WTC11 (cell line): ENCODE measurements around the gene ARID2.

Experiments
- CREM ChIP-seq: sonication (generic); formaldehyde crosslinking; IDR thresholded peaks from 2 replicates; pipeline ENCODE4 v1.8.1; 2022; ENCODE audit warnings: mild to moderate bottlenecking, missing genetic modification reagents, moderate library complexity
- ELF4 ChIP-seq: sonication (generic); formaldehyde crosslinking; IDR thresholded peaks from 2 replicates; pipeline ENCODE4 v1.8.1; 2022; ENCODE audit warnings: low read depth, mild to moderate bottlenecking, moderate library complexity, missing genetic modification reagents
- JUN ChIP-seq: sonication (generic); formaldehyde crosslinking; IDR thresholded peaks from 2 replicates; pipeline ENCODE4 v1.8.0; 2023; ENCODE audit warnings: mild to moderate bottlenecking, missing genetic modification reagents
- NR1H2 ChIP-seq: sonication (generic); formaldehyde crosslinking; IDR thresholded peaks from 2 replicates; pipeline ENCODE4 v1.9.0; 2021; ENCODE audit warnings: mild to moderate bottlenecking, moderate library complexity, missing genetic modification reagents
- SP1 ChIP-seq: sonication (generic); formaldehyde crosslinking; conservative IDR thresholded peaks from 2 replicates; pipeline ENCODE4 v1.8.1; 2022; ENCODE audit warnings: missing genetic modification reagents
- ZNF232 ChIP-seq: sonication (generic); formaldehyde crosslinking; IDR thresholded peaks from 2 replicates; pipeline ENCODE4 v1.8.0; 2022; ENCODE audit warnings: mild to moderate bottlenecking, missing genetic modification reagents
- ZNF416 ChIP-seq: fragments of 250-450 bp; sonication (Bioruptor Pico); IDR thresholded peaks from 2 replicates; pipeline ENCODE4 v1.9.0; 2021; ENCODE audit warnings: mild to moderate bottlenecking, inconsistent platforms
- TF ChIP-seq, protein P1 (sequence below): fragments of 200-600 bp; IDR thresholded peaks from 2 replicates; pipeline ENCODE4 v1.8.0; 2022; ENCODE audit warnings: antibody characterized with exemption
- TF ChIP-seq, protein P2 (sequence below): sonication (generic); formaldehyde crosslinking; IDR thresholded peaks from 2 replicates; pipeline ENCODE4 v1.8.1; 2022; ENCODE audit warnings: missing genetic modification reagents, borderline replicate concordance

DNA sequence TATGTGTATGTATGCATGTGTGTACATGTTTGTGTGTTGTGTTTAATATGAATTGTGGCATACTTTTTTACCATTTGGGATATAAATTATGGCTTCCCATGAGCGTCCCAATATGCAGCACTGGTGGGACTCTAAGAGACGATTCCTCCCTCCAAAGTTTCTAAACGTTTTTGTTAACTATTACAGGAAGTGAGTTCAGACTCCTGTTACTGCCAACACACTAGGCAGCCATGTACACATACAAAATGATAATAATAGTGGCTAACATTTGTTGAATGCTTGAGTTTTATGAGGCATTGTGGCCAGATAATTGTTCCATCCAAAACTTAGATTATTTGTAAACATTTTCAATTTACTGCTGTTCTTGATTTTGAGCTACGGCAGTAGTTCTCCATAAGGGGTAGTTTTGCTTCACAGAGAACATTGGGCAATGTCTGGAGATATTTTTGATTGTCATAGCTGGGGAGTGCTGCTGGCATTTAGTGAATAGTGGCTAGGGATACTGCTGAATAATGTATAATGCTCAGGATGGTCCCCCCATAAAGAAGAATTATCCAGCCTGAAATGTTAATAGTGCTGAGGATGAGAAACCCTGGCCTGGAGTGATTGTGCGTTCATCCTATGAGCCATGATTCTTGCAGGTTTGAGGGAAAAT, 45.1 kb downstream of the ARID2 start:
- TF ChIP-seq, protein P1, sequence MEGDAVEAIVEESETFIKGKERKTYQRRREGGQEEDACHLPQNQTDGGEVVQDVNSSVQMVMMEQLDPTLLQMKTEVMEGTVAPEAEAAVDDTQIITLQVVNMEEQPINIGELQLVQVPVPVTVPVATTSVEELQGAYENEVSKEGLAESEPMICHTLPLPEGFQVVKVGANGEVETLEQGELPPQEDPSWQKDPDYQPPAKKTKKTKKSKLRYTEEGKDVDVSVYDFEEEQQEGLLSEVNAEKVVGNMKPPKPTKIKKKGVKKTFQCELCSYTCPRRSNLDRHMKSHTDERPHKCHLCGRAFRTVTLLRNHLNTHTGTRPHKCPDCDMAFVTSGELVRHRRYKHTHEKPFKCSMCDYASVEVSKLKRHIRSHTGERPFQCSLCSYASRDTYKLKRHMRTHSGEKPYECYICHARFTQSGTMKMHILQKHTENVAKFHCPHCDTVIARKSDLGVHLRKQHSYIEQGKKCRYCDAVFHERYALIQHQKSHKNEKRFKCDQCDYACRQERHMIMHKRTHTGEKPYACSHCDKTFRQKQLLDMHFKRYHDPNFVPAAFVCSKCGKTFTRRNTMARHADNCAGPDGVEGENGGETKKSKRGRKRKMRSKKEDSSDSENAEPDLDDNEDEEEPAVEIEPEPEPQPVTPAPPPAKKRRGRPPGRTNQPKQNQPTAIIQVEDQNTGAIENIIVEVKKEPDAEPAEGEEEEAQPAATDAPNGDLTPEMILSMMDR: no peak
- TF ChIP-seq, protein P2, sequence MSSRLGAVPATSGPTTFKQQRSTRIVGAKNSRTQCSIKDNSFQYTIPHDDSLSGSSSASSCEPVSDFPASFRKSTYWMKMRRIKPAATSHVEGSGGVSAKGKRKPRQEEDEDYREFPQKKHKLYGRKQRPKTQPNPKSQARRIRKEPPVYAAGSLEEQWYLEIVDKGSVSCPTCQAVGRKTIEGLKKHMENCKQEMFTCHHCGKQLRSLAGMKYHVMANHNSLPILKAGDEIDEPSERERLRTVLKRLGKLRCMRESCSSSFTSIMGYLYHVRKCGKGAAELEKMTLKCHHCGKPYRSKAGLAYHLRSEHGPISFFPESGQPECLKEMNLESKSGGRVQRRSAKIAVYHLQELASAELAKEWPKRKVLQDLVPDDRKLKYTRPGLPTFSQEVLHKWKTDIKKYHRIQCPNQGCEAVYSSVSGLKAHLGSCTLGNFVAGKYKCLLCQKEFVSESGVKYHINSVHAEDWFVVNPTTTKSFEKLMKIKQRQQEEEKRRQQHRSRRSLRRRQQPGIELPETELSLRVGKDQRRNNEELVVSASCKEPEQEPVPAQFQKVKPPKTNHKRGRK (CRISPR knock-in tag): no peak
- TF ChIP-seq NR1H2: no peak
- TF ChIP-seq SP1 (CRISPR knock-in tag): no peak
- no peak for TF ChIP-seq ZNF416 (CRISPR knock-in tag)
- no peak for TF ChIP-seq JUN (CRISPR knock-in tag)
- no peak for TF ChIP-seq ELF4 (CRISPR knock-in tag)
- no peak for TF ChIP-seq CREM (CRISPR knock-in tag)
- TF ChIP-seq ZNF232: no peak
